ENCODE measurements around the gene EXOC3. TPM values are rescaled to one million over a fixed set of nuclear protein-coding genes. Genes with fewer than 3 reads are reported as not detected.

EXOC3 gene
- total and polyA plus RNA-seq, 2 of the 8 experiments (the other 6 are each of a cell fraction or from before 2014, with no cell fraction given) = 14.4 to 30.0 TPM

GRCh38 chr5:395156-395920 is 47.6 kb upstream of the EXOC3 start:
- no peak overlapping the region for H2BK12ac ChIP-seq (ENCODE audit: low read depth, low read length)
- POLR2A ChIA-PET (ENCODE audit: partially characterized antibody) = interaction anchor here (1.0 to 1.5 kb wide), 2 partner anchors 9 to 14 kb away, joined by 3 to 4 read pairs; no protein-coding TSS in a partner anchor
- no peak overlapping the region for H2AFZ ChIP-seq (ENCODE audit: low read length)
- no peaks in the 10 kb centered on the region for H3K9me3 ChIP-seq (ENCODE audit: insufficient read depth in 2 of 2, low read depth in 1 of 2, low read length in 1 of 2)
- no peak overlapping the region for H2BK15ac ChIP-seq (ENCODE audit: low read length)
- no peak overlapping the region for H2BK120ac ChIP-seq (replicated peaks; ENCODE audit: low read depth, low read length)
- no peak overlapping the region for H4K91ac ChIP-seq (replicated peaks; ENCODE audit: insufficient read length, low read length)
- no peak for FAIRE-seq
- no peaks in the 10 kb centered on the region for H3K36me3 ChIP-seq (ENCODE audit: control insufficient read depth in 2 of 4, insufficient read depth in 4 of 4, low read length in 3 of 4)
- H3K4me3 ChIP-seq (ENCODE audit: extremely low read depth in 1 of 4, insufficient read depth in 2 of 4, low read depth in 3 of 4, low read length in 4 of 4) = no peak overlapping the region
- peak in 1 of 2 experiments; percentile 44 for DNase-seq (ENCODE audit: low read depth in 1 of 2, low spot score in 2 of 2)
- H3K56ac ChIP-seq (replicated peaks; ENCODE audit: insufficient read length, low read depth, low read length) = no peak overlapping the region
- H2BK5ac ChIP-seq (ENCODE audit: low read depth, low read length) = no peak overlapping the region
- WGBS, 2 experiments (ENCODE audit: extremely low coverage in 1 of 2, insufficient coverage in 1 of 2, insufficient read length in 1 of 2, insufficient replicate concordance in 2 of 2, low coverage in 1 of 2, low lambda C conversion rate in 2 of 2, missing lambda C conversion rate in 1 of 2) = 94% methylated on average over 21 of the region's 21 CpGs; no CpG with 5 or more reads in 1 of the 2 experiments
- peaks cover 0 to 3% (median 2%) of the 10 kb centered on the region in 4 experiments; a peak in 1 of 7 replicates for H3K27me3 ChIP-seq (replicated peaks in 1 of 4; ENCODE audit: control insufficient read depth in 3 of 4, extremely low read depth in 1 of 4, insufficient read depth in 3 of 4, low read length in 3 of 4)
- H2AK5ac ChIP-seq (ENCODE audit: low read depth, low read length) = no peak overlapping the region
- no peaks in the 10 kb centered on the region for H3K79me1 ChIP-seq (ENCODE audit: low read depth, low read length)
- H3K14ac ChIP-seq (ENCODE audit: insufficient read length) = no peak overlapping the region
- H4K8ac ChIP-seq (ENCODE audit: extremely low read depth, insufficient read depth, low read length) = no peak overlapping the region; the same call in 1 of the 2 replicates
- H3K4me2 ChIP-seq (ENCODE audit: insufficient read depth in 1 of 2, low read depth in 2 of 2, low read length in 2 of 2) = no peak overlapping the region
- H3K9ac ChIP-seq (replicated peaks in 1 of 4; ENCODE audit: extremely low read depth in 1 of 4, low read depth in 3 of 4, low read length in 3 of 4) = 0 out of 7 replicates have a peak overlapping the region, but pooled peaks of 1 of the 4 experiments have one; percentile 6
- H3K18ac ChIP-seq (ENCODE audit: extremely low read depth, low read length) = no peak overlapping the region
- CTCF ChIA-PET (ENCODE audit: partially characterized antibody) = interaction anchor here (0.7 to 1.6 kb wide), 8 partner anchors 16 to 97 kb away, joined by 3 to 5 read pairs (median 3); no protein-coding TSS in a partner anchor
- H3K27ac ChIP-seq (ENCODE audit: low read depth, low read length) = no peak overlapping the region
- H3K23me2 ChIP-seq (ENCODE audit: low read depth, low read length) = no peaks in the 10 kb centered on the region
- no peak overlapping the region for H3K23ac ChIP-seq (ENCODE audit: insufficient read length)
- no peak overlapping the region for H4K5ac ChIP-seq (ENCODE audit: insufficient read length, low read depth, low read length)
- no peak overlapping the region for H3K4ac ChIP-seq (replicated peaks; ENCODE audit: insufficient read length, low read depth, low read length)
- H3K4me1 ChIP-seq (replicated peaks in 1 of 4; ENCODE audit: control insufficient read depth in 3 of 4, insufficient read depth in 4 of 4, low read length in 3 of 4) = peaks cover 0 to 16% (median 10%) of the 10 kb centered on the region in 4 experiments; a peak in 5 of 7 replicates
- no peaks in the 10 kb centered on the region for H3K79me2 ChIP-seq (ENCODE audit: control insufficient read depth in 1 of 2, insufficient read depth in 2 of 2, low read length in 2 of 2)
- no peak overlapping the region for H2BK20ac ChIP-seq (ENCODE audit: low read length)
- no peaks in the 10 kb centered on the region for H4K20me1 ChIP-seq (replicated peaks in 1 of 2; ENCODE audit: control insufficient read depth in 1 of 2, insufficient read depth in 2 of 2, low read length in 2 of 2)
- TF ChIP-seq SIX5 (IDR thresholded peaks at IDR 0.05; ENCODE audit: low read depth, low read length) = no peak
- no peak for TF ChIP-seq CTBP2 (IDR thresholded peaks at IDR 0.05; ENCODE audit: borderline replicate concordance, insufficient read depth, insufficient read length, low read length)
- no peak for TF ChIP-seq BRCA1 (IDR thresholded peaks at IDR 0.05; ENCODE audit: low read depth, low read length)
- TF ChIP-seq, protein P1, sequence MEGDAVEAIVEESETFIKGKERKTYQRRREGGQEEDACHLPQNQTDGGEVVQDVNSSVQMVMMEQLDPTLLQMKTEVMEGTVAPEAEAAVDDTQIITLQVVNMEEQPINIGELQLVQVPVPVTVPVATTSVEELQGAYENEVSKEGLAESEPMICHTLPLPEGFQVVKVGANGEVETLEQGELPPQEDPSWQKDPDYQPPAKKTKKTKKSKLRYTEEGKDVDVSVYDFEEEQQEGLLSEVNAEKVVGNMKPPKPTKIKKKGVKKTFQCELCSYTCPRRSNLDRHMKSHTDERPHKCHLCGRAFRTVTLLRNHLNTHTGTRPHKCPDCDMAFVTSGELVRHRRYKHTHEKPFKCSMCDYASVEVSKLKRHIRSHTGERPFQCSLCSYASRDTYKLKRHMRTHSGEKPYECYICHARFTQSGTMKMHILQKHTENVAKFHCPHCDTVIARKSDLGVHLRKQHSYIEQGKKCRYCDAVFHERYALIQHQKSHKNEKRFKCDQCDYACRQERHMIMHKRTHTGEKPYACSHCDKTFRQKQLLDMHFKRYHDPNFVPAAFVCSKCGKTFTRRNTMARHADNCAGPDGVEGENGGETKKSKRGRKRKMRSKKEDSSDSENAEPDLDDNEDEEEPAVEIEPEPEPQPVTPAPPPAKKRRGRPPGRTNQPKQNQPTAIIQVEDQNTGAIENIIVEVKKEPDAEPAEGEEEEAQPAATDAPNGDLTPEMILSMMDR (IDR thresholded peaks at IDR 0.05; ENCODE audit: control extremely low read depth in 1 of 3, insufficient read depth in 1 of 3, low read depth in 1 of 3, low read length in 3 of 3) = no peak
- TF ChIP-seq EZH2 (IDR thresholded peaks at IDR 0.05; ENCODE audit: low read depth, low read length, severe bottlenecking) = no peak
- no peak for TF ChIP-seq PHF8 (conservative IDR thresholded peaks at IDR 0.05; ENCODE audit: low read depth, low read length)
- TF ChIP-seq SIN3A (conservative IDR thresholded peaks at IDR 0.05 in 1 of 2, IDR thresholded peaks at IDR 0.05 in 1 of 2; ENCODE audit: low read depth in 1 of 2, low read length in 2 of 2) = no peak
- no peak for TF ChIP-seq BCL11A (IDR thresholded peaks at IDR 0.05; ENCODE audit: low read depth in 2 of 2, low read length in 2 of 2)
